ENCODE data around the gene IFNL1.
"Not testable (repeated sequence)": the region's sequence is repeated elsewhere in the genome, so short reads cannot be mapped to it uniquely, and the experiment has no call there.

IFNL1 gene

DNA sequence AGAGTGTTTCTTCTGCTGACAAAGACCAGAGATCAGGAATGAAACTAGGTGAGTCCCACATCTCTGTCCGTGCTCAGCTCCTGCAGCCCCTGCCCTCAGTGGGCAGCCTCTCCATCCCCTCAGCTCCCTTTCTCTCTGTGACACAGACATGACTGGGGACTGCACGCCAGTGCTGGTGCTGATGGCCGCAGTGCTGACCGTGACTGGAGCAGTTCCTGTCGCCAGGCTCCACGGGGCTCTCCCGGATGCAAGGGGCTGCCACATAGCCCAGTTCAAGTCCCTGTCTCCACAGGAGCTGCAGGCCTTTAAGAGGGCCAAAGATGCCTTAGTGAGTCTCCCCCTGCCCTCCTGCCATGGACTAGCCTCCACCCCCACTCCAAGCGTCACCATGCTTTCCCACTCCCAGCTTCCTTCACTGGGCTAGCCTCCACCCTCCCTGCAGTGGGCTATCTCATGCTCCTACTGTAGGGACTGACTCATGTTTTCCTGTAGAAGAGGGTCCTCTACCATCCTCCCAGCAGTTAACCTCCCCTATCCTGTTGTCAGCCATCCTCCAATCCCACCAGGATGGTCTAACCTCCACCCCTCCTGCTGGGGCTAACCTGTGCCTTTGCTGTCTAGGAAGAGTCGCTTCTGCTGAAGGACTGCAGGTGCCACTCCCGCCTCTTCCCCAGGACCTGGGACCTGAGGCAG is 27.5 kb upstream of the IFNL1 start:
- intact Hi-C loops (cut with DNase I); DNase-seq: not testable (repeated sequence)

DNA sequence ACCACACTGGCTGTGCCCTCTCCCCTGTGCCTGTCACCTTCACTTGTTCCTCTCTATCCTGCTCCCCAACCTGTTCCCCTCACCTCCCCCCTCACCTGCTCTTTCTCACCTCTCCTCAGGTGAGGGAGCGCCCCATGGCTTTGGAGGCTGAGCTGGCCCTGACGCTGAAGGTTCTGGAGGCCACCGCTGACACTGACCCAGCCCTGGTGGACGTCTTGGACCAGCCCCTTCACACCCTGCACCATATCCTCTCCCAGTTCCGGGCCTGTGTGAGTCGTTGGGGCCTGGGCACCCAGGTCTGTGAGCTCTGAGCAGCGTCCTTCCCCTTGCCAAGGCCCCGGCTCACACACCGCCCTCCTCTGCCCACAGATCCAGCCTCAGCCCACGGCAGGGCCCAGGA is 26.8 kb upstream of the IFNL1 start:
- intact Hi-C loops (cut with DNase I), result not testable (repeated sequence)
- DNase-seq, result peak in 1 of 10 donors; percentile 43

DNA sequence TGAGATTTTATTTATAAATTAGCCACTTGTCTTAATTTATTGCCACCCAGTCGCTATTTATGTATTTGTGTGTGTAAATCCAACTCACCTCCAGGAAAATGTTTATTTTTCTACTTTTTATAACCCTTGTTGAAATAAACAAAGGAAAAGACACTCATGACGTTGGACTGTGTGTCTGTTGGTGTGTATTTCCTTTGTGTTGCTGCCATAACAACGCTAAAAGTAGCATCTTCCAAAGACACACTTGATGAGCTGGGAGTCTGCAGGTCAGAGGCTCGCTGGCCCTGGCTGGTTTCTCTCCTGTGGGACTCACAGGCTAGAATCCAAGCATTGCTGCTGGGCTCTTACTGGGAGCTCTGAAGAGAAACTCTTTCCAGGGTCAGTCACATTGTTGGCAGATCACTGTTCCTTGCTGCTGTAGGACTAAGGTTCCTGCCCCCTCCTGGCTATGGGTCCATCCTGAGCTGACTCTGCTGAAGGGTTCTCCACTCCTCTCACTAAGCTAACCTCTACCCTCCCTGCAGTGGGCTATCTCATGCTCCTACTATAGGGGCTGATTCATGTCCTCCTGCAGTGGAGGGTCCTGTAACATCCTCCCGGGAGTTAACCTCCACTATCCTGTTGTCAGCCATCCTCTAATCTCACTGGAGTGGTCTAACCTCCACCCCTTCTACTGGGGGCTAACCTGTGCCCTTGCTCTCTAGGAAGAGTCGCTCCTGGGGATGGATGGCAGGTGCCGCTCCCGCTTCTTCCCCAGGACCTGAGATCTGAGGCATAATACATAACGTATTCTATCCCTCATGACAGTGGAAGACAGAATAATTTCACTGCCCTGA is 26.0 kb upstream of the IFNL1 start:
- DNase-seq, result peak in 1 of 10 donors; percentile 19
- intact Hi-C loops (cut with DNase I), result no loop called here

DNA sequence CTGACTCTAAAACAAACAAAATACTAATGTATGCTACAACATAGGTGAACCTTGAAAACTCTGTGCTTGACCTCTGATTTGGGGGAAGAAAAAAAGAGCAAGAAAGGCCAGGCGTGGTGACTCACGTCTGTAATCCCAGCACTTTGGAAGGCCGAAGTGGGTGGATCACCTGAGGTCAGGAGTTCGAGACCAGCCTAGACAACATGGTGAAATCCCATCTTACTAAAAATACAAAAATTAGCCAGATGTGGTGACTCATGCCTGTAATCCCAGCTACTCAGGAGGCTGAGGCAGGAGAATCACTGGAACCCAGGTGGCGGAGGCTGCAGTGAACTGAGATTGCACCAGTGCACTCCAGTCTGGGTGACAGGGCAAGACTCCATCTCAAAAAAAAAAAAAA is 22.3 kb upstream of the IFNL1 start:
- intact Hi-C loops (cut with DNase I), result not testable (repeated sequence)
- peak in 1 of 10 donors; percentile 9 for DNase-seq

DNA sequence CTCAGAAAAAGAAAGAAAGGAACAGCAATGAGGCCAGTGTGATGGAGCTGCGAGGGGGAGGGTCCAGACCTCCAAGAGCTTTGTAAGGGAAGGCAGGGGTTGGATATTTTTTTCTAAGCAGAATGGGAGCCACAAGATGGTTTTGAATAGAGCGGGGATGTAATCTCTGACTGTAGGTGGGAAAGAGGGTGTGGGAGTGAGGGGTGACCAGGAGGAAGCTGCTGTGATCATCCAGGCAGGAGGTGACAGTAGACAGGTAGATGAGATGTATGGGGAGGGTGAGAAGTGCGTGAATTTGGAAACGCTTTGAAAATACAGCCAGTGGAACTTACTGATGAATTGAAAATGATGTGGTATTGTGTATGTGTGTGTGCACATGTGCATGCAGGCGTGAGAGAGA is 20.6 kb upstream of the IFNL1 start:
- intact Hi-C loops (cut with DNase I), result no loop called here
- DNase-seq, result peak in 1 of 10 donors; percentile 0

DNA sequence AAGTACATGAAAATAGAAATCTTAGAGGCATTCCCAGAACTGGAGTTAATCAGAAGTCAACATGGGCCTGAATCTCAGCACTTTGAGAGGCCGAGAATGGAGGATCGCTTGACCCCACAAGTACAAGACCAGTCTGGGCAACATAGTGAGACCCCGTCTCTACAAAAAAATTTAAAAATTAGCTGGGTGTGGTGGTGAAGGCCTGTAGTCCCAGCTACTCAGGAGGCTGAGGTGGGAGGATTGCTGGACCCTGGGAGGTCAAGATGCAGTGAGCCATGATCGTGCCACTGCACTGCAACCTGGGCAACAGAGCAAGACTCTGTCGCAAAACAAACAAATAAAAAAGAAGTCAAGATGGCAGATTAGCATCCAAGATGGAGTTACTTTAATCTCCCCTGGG is 19.5 kb upstream of the IFNL1 start:
- peak in 1 of 10 donors; percentile 11 for DNase-seq
- intact Hi-C loops (cut with DNase I), result no loop called here

DNA sequence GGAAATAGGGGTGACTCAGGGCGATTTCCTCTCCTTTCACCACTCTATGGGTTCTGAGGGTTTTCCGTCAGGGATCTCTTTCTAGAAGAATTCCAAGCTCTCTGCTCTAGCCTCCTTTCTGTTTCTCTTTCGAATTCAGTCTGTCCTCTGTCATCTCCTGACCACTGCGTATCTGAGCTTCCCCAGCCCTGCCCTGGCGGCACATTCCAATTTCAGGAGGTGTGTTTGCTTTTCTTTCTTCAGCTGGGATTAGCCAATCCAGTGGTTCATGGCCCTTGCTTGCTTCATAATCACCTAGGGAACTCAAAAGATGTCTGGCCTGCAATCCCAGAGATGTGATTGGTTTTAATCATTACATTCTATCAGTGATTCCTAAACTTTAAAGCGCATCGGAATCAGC is 18.6 kb upstream of the IFNL1 start:
- peak in 1 of 10 donors; percentile 8 for DNase-seq
- intact Hi-C loops (cut with DNase I), result no loop called here

DNA sequence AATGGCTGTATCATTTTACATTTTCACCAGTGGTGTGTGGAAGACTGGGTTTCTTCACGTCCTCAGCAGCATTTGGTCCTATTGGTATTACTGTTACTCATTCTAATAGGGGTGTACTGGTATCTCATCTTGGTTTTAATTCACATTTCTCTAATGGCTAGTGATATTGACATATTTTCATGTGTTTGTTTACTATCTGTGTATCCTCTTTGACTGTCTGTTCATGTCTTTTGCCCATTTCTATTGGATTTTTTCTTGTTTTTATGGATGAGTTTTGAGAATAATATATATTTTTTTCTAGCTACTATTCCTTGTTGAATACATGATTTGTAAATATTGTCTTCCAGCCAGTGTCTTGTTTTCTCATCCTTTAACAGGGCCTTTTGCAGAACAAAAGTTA is 14.2 kb upstream of the IFNL1 start:
- intact Hi-C loops (cut with DNase I), result no loop called here
- DNase-seq, result no peak

DNA sequence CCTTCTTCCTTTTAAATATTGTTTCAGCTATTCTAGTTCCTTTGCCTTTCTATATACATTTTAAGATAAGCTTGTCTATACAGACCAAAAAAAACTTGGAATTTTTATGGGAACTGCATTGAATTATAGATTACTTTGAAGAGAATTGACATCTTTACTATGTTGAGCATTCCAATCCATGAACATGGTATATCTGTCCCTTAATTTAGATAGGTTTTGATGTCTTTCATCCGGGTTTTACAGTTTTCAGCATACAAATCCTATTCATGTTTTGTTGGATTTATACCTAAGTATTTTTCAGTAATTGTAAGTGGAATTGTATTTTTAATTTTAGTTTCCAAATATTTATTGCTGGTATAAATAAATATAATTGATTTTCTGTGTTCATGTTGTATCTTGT is 12.2 kb upstream of the IFNL1 start:
- DNase-seq, result no peak
- intact Hi-C loops (cut with DNase I), result no loop called here

DNA sequence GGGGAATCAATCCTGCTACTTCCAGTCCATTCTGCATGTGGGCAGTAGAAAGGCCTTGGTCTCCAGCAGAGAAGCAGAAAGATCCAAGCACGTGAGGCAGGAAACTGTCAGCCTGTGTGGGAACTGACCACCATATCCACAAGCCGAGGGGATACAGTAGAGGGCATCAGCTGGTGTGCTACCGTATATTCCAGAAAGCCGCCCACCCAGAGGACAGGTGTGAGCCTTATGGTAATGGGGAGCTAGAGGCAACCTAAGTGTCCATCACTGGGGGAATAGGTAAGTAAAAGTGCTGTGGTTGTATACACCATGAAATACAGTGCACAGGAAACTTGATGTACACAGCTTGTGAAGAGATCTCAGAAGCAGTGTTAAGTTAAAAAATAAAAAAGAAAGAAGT is 2.8 kb upstream of the IFNL1 start:
- intact Hi-C loops (cut with DNase I), result no loop called here
- peak in 2 of 10 donors; percentile 3 to 12 for DNase-seq

DNA sequence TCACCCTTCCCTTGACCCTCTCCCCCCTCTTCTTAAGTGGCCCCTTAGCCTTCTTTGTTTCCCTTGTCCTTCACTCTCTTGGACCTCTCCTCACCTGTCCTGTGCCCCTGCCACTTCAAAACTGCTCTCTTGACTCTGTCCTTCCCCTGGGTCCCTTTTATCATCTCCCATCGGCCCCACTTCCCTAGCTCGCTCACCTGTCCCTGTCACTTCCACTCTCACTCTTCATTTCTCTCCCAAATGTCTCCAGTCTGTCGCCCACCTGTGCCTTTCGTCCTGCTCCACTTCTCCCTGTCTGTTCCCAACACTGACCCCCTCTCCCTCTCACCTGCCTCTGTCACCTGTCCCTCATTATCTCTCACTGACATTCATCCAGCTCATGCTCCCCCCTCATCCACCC is 699 bp downstream of the IFNL1 start:
- peak in 2 of 10 donors; percentile 14 to 28 for DNase-seq
- intact Hi-C loops (cut with DNase I), result no loop called here

DNA sequence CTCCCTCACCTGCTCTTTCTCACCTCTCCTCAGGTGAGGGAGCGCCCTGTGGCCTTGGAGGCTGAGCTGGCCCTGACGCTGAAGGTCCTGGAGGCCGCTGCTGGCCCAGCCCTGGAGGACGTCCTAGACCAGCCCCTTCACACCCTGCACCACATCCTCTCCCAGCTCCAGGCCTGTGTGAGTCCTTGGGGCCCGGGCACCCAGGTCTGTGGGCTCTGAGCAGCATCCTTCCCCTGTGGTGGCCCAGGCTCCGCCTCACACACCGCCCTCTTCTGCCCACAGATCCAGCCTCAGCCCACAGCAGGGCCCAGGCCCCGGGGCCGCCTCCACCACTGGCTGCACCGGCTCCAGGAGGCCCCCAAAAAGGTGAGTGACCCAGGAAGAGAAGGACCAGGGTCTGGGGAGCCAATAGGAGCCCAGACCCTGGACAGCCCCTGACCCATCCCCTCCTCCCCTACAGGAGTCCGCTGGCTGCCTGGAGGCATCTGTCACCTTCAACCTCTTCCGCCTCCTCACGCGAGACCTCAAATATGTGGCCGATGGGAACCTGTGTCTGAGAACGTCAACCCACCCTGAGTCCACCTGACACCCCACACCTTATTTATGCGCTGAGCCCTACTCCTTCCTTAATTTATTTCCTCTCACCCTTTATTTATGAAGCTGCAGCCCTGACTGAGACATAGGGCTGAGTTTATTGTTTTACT is 1.9 kb downstream of the IFNL1 start:
- intact Hi-C loops (cut with DNase I), result no loop called here
- DNase-seq, result peak in 3 of 10 donors; percentile 5 to 75 (median 50)

DNA sequence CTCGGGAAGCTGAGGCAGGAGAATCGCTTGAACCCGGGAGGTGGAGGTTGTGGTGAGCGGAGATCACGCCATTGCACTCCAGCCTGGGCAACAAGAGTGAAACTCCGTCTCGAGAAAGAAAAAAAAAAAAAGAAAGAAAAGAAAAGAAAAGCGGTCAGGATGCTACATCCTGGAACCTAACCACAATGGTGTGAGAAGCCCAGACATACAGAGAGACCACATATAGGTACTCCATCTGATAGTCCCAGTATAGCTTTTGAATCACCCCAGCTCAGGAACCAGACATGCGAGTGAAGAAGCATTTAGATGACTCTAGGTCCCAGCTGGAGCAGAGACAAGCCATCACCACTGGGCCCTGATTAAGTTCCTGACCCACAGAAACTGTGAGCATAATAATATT is 3.2 kb downstream of the IFNL1 start:
- intact Hi-C loops (cut with DNase I), result no loop called here
- DNase-seq, result peak in 2 of 10 donors; percentile 2 to 3

DNA sequence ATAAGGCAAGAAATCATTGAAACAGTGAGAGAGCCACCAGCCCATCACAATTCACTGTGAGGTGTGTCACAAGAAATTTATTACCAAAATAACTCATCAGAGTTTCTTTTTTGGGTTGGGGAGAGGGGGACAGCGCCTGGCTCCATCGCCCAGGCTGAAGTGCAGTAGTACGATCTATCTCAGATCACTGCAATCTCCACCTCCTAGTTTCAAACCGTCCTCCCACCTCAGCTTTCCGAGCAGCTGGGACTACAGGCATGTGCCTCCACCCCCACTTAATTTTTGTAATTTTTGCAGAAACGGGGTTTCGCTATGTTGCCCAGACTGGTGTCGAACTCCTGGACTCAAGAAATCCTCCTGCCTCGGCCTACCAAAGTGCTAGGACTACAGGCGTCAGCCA is 3.6 kb downstream of the IFNL1 start:
- intact Hi-C loops (cut with DNase I), result no loop called here
- peak in 2 of 10 donors; percentile 11 to 21 for DNase-seq

DNA sequence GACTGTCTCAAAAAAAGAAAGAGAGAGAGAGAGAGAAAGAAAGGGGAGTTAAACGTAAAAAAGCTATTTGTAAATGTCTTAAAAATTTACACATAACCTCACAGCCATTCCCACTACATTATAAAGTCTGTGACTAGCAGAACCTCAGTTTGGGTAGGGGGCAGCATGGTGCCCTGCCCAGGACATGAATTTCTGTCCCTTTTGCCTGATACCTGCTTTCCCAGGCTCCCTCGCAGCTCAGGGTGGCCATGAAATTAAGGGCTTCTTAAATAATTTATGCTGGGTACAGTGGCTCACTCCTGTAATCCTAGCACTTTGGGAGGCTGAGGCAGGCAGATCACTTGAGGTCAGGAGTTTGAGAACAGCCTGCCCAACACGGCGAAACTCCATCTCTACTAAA is 4.8 kb downstream of the IFNL1 start:
- intact Hi-C loops (cut with DNase I), result no loop called here
- peak in 2 of 10 donors; percentile 2 to 13 for DNase-seq

DNA sequence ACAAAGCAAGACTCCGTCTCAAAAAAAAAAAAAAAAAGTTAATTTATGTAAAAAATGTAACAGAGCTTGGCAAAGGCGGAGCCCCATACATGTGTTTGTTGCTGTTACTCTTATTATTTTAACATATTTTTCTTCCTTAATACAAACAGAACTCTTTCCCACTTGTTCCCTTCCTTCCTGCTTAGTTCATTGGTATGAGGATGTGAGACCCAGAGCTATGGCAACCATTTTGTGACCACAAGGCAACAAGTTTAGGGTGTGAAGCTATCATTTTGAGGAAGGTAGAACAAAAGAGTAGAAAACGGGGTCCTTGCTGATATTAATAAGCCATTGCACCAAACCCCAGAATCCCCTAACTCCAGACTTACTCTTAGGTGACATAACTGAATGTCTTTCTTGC is 5.4 kb downstream of the IFNL1 start:
- DNase-seq, result no peak
- intact Hi-C loops (cut with DNase I), result no loop called here

DNA sequence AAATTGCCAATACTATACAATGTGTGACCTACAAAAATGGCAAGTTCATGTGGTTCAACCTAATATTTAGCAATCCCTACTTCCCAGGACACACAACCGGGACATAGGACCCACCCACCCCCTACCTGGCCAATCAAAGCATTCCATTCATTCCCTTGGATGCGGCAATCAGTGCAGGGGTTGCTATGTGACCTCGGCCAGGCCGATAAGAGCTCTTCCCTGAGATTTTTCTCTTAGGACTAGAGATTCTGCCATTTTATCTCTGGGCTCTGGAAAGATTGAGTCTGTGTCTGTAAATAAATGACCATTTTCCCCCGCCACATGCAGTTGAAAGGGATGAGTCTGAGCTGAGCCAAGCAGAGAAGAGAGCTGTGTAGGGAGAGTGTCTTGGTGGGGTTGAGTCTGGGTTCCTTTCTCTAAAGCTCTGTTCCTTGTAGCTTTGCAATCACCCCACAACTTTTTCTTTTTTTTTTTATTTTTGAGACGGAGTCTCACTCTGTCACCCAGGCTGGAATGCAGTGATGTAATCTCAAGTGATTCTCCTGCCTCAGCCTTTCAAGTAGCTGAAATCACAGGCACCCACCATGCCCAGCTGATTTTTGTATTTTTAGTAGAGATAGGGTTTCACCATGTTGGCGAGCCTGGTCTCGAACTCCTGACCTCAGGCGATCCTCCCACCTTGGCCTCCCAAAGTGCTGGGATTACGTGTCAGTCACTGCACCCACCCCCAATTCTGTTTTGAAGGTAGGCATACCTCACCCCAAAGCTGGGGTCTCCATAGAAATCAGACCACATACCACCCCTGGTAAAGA is 7.4 kb downstream of the IFNL1 start:
- intact Hi-C loops (cut with DNase I), result no loop called here
- DNase-seq, result peak in 1 of 10 donors; percentile 4

DNA sequence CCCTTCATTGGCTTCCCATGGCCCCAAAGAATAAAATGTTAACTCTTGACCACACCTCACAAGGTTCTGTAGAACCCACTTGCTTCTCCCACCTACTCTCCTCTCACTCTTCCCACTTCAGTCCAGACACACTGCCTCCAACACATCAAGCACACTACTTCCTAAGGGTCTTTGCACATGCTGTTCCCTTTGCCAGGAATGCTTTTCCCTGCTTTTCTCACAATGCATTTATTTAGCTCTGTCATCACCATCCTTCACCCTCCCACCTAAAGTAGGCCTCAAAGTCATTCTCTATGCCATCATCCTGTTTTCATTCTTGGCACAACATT is 7.9 kb downstream of the IFNL1 start:
- DNase-seq, result no peak
- intact Hi-C loops (cut with DNase I), result no loop called here

DNA sequence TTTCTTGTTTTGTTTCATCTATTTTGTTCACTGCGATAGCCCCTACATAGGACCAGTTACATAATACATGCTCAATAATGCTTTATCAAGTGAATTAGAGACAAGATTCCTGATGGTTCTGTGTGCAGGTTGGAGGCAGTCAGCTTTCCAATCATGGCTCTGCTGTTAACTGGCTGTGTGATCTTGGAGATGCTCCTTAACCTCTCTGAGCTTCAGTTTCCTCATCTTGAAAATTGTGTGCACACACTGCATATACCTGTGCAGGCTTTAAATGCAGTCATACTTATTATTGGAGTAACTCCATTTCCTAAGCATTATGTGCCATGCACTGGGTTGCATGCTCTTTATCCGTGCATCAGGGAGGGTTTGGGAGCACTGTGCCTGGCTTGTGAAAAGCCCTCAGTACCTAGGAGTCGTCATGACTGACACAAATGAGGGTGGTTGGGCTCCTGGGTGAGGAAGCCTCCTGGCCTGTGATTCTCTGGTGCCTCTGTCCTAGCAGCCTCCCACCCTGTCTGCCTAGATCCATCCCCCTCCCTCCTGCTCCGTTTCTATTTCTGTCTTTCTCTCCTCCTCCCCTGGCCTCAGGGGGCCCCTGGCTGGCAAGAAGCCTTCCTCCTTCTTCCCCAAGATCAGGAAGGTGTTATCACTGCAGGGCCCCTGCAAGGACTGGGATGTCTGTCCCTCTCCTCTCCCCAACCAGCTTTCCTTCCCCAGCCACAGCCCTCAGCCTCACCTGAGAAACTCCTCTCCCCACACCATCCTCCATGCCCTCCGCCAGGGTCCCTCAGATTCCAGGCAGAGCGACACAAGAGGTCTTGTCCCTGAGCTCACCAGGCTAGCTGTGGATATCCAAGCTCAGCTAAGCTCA is 8.7 kb downstream of the IFNL1 start:
- peak in 2 of 10 donors; percentile 28 to 64 for DNase-seq
- intact Hi-C loops (cut with DNase I), result no loop called here

DNA sequence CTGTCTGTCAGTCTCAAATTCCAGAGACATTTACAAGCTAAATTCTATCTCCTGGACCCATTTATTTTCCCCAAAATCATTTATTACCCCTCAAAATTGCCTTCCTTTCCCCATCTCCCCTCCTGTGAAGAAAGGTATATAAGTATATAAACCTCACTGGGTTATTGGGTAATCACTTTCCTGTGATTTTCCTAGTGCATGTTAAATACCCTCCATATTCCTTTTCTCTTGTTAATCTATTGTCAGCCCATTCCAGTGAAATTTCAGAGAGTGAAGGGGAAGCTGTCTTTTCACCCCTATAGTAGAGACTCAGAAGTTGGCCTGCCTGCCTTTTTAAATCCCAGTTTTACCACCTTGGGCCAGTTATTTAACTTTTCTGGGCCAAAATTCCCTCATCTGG is 9.9 kb downstream of the IFNL1 start:
- intact Hi-C loops (cut with DNase I), result no loop called here
- DNase-seq, result no peak

Data from posterior cingulate gyrus (tissue), 11 donors.